ENCODE results near the gene LIPT1.
A peak's percentile ranks its signal among the peaks of the same experiment; 100 is the strongest.

LIPT1 gene

GRCh38 chr2:99198103-99198841 lies 43.5 kb downstream of the LIPT1 start:
- H3K9ac ChIP-seq (ENCODE audit: low read length): no peak overlapping the region
- no peak overlapping the region for H3K27ac ChIP-seq (ENCODE audit: low read length)
- H3K36me3 ChIP-seq (replicated peaks; ENCODE audit: low read depth, low read length): peaks cover 6% of the 10 kb centered on the region
- H2AFZ ChIP-seq (ENCODE audit: low read depth, low read length): no peak overlapping the region
- TF ChIP-seq EZH2phosphoT487 (IDR thresholded peaks at IDR 0.05; ENCODE audit: low read depth): no peak
- TF ChIP-seq CTCF (IDR thresholded peaks at IDR 0.05; ENCODE audit: low read depth, low read length): 0 out of 2 replicates have a peak, but pooled peaks have one; percentile 5
- H4K20me1 ChIP-seq (ENCODE audit: insufficient read depth, low read length): no peaks in the 10 kb centered on the region
- no peaks in the 10 kb centered on the region for H3K79me2 ChIP-seq (ENCODE audit: low read length)
- H3K27me3 ChIP-seq (ENCODE audit: low read depth, low read length): no peaks in the 10 kb centered on the region
- no peak overlapping the region for H3K4me3 ChIP-seq (ENCODE audit: low read length)
- H3K4me1 ChIP-seq (ENCODE audit: low read length): no peaks in the 10 kb centered on the region
- H3K4me2 ChIP-seq (ENCODE audit: low read length): no peak overlapping the region
- H3K9me3 ChIP-seq (ENCODE audit: insufficient read depth, low read length): no peaks in the 10 kb centered on the region

DNA sequence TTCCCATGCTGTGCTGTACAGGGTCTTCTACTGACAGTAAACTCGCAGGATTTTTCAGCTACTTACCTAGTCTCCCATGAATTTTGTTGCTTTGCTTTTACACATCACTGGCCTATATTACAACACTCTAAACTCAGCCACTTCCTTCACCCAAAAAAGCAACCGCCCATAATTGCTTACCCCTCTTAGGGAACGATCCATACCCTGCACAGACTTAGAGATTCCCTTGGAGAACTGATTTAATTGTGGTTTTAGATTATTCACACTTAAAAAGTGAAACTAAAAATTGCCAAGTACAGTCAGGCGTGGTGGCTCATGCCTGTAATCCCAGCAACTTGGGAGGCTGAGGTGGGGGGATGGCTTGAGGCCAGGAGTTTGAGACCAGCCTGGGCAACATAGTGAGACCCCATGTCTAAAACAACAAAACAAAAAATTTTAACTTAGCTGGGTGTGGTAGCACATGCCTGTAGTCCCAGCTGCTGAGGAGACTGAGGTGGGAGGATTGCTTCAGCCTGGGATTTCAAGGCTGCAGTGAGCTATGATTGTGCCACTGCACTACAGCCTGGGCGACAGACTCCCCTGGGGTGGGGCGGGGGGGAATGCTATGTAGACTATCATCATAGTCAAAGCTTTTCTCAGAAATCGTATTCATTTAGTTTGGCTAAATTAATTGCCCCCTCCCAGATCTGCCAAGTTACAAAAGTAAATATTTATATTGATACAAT lies 45.5 kb downstream of the LIPT1 start:
- no peak overlapping the region for H2AFZ ChIP-seq (ENCODE audit: low read depth, low read length)
- no peaks in the 10 kb centered on the region for H3K9me3 ChIP-seq (ENCODE audit: insufficient read depth, low read length)
- H3K4me1 ChIP-seq (ENCODE audit: low read length): no peaks in the 10 kb centered on the region
- no peak overlapping the region for H3K4me2 ChIP-seq (ENCODE audit: low read length)
- H3K79me2 ChIP-seq (ENCODE audit: low read length): no peaks in the 10 kb centered on the region
- H3K9ac ChIP-seq (ENCODE audit: low read length): no peak overlapping the region
- peaks cover 6% of the 10 kb centered on the region for H3K36me3 ChIP-seq (replicated peaks; ENCODE audit: low read depth, low read length)
- H3K4me3 ChIP-seq (ENCODE audit: low read length): no peak overlapping the region
- H3K27me3 ChIP-seq (ENCODE audit: low read depth, low read length): no peaks in the 10 kb centered on the region
- no peak overlapping the region for H3K27ac ChIP-seq (ENCODE audit: low read length)
- no peaks in the 10 kb centered on the region for H4K20me1 ChIP-seq (ENCODE audit: insufficient read depth, low read length)
- TF ChIP-seq EZH2phosphoT487 (IDR thresholded peaks at IDR 0.05; ENCODE audit: low read depth): no peak
- no peak for TF ChIP-seq CTCF (IDR thresholded peaks at IDR 0.05; ENCODE audit: low read depth, low read length)

DNA sequence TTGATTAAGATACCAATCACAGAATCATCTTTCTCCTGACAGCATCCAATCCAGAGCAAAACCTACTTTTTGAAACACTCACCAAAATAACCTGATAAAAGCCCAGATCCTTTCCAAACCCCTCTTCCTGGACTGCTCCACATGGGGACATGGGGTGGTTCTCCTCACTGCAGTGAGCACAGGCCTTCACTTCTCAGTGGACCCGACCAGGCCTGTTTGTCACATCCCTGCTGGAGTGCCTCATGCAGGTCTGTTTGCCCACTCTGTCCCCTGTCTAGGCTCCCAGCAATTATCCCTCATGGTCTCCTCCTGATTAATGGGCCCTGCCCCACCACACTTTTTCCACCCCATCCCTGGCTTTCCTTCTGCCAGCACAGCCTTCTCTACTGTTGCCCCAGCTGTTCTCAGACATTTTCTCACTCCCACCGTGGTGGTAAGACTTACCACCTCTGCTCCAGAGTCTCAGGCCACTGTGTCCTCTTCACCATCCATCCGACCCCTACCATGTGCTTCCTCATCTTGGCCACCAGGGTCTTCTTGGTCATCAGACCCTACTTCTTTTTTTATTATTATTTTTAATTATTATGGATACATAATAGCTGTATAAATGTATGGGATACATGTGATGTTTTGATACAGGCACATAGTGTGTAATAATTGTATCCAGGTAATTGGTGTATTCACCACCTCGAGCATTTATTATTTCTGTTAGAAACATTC lies 47.4 kb downstream of the LIPT1 start:
- Histone ChIP-seq H3K9me3 (ENCODE audit: insufficient read depth, low read length) (no peaks in the 10 kb centered on the region), H3K79me2 (ENCODE audit: low read length) (no peaks in the 10 kb centered on the region), H3K4me1 (ENCODE audit: low read length) (no peaks in the 10 kb centered on the region), H3K9ac (ENCODE audit: low read length) (no peak overlapping the region), H3K4me3 (ENCODE audit: low read length) (no peak overlapping the region), H3K27me3 (ENCODE audit: low read depth, low read length) (no peaks in the 10 kb centered on the region), H4K20me1 (ENCODE audit: insufficient read depth, low read length) (no peaks in the 10 kb centered on the region), H2AFZ (ENCODE audit: low read depth, low read length) (no peak overlapping the region), H3K27ac (ENCODE audit: low read length) (no peak overlapping the region), H3K36me3 (replicated peaks; ENCODE audit: low read depth, low read length) (peaks cover 5% of the 10 kb centered on the region), H3K4me2 (ENCODE audit: low read length) (no peak overlapping the region)
- TF ChIP-seq CTCF (IDR thresholded peaks at IDR 0.05; ENCODE audit: low read depth, low read length): no peak
- no peak for TF ChIP-seq EZH2phosphoT487 (IDR thresholded peaks at IDR 0.05; ENCODE audit: low read depth)

DNA sequence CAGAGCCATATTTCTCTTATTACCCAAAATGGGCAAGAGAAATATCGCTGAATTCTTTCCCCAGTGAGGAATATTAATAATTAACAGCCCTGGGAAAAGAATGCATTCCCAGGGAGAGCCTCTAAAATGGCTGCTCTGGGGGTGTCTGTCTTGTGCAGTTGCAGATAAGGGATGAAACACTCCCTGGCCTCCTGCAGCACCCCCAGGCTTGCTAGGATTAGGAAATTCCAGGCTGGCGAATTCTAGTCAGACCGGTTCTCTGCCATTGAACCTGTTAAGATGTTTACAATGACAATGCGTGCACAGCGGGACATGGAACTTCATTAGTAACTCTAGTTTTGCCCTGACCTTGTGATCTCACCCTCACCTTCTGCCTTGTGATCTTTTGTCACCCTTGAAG lies 50.7 kb downstream of the LIPT1 start:
- H2AFZ ChIP-seq (ENCODE audit: low read depth, low read length): no peak overlapping the region
- TF ChIP-seq CTCF (IDR thresholded peaks at IDR 0.05; ENCODE audit: low read depth, low read length) (no peak), EZH2phosphoT487 (IDR thresholded peaks at IDR 0.05; ENCODE audit: low read depth) (no peak)
- H3K4me2 ChIP-seq (ENCODE audit: low read length): no peak overlapping the region
- no peak overlapping the region for H3K27ac ChIP-seq (ENCODE audit: low read length)
- H3K4me1 ChIP-seq (ENCODE audit: low read length): no peaks in the 10 kb centered on the region
- H4K20me1 ChIP-seq (ENCODE audit: insufficient read depth, low read length): no peaks in the 10 kb centered on the region
- H3K9ac ChIP-seq (ENCODE audit: low read length): no peak overlapping the region
- H3K27me3 ChIP-seq (ENCODE audit: low read depth, low read length): no peaks in the 10 kb centered on the region
- H3K36me3 ChIP-seq (replicated peaks; ENCODE audit: low read depth, low read length): no peaks in the 10 kb centered on the region
- no peaks in the 10 kb centered on the region for H3K9me3 ChIP-seq (ENCODE audit: insufficient read depth, low read length)
- H3K4me3 ChIP-seq (ENCODE audit: low read length): no peak overlapping the region
- H3K79me2 ChIP-seq (ENCODE audit: low read length): no peaks in the 10 kb centered on the region

Data from OCI-LY3 (cell line).